Sigmoid colon (tissue), 3 donors: ENCODE results near the gene PRDM16.

ENCODE experiments used
- POLR2A ChIP-seq, 2 donors: fragments of 450-650 bp; IDR thresholded peaks; one replicate each; pipeline ENCODE4 v1.6.1; 2016; ENCODE audit warnings: antibody characterized with exemption in 2 of 2, mild to moderate bottlenecking in 2 of 2, moderate library complexity in 2 of 2
- TF ChIP-seq, protein P1 (sequence below), 4 experiments: fragments of 450-650 bp in 3 of 4; fragments of 200-600 bp in 1 of 4; IDR thresholded peaks; one replicate each; pipeline ENCODE4 v1.5.1; 2016 to 2019; ENCODE audit warnings: antibody characterized with exemption in 4 of 4, mild to moderate bottlenecking in 3 of 4, moderate library complexity in 2 of 4

GRCh38 chr1:3019516-3020051 lies 49.4 kb upstream of the PRDM16 start:
- TF ChIP-seq, protein P1, sequence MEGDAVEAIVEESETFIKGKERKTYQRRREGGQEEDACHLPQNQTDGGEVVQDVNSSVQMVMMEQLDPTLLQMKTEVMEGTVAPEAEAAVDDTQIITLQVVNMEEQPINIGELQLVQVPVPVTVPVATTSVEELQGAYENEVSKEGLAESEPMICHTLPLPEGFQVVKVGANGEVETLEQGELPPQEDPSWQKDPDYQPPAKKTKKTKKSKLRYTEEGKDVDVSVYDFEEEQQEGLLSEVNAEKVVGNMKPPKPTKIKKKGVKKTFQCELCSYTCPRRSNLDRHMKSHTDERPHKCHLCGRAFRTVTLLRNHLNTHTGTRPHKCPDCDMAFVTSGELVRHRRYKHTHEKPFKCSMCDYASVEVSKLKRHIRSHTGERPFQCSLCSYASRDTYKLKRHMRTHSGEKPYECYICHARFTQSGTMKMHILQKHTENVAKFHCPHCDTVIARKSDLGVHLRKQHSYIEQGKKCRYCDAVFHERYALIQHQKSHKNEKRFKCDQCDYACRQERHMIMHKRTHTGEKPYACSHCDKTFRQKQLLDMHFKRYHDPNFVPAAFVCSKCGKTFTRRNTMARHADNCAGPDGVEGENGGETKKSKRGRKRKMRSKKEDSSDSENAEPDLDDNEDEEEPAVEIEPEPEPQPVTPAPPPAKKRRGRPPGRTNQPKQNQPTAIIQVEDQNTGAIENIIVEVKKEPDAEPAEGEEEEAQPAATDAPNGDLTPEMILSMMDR (IDR thresholded peaks at IDR 0.05) = no peak
- no peak for TF ChIP-seq POLR2A (IDR thresholded peaks at IDR 0.05)
